GM12865 (cell line): ENCODE data around the gene RFLNA.

Source experiments
- DNase-seq: peaks from one replicate; pipeline ENCODE4 v3.0.0; 2010; ENCODE audit warnings: low read depth
- H3K4me3 ChIP-seq: 2 replicates; pipeline ENCODE4 v1.5.1; 2011; ENCODE audit warnings: mild to moderate bottlenecking, low read depth, low read length, control low read depth
- CTCF ChIP-seq: IDR thresholded peaks from 2 replicates; pipeline ENCODE4 v1.5.1; 2011; ENCODE audit warnings: low read length, control low read depth, low read depth, inconsistent platforms; ENCODE audit not compliant: insufficient read depth; ENCODE audit errors: missing control alignments

The RFLNA gene

GRCh38 chr12:124341645-124342069 lies 46.8 kb downstream of the RFLNA start:
- DNase-seq = no peak
- no peak overlapping the region for H3K4me3 ChIP-seq
- TF ChIP-seq CTCF = no peak

- DNase-seq = no peak
- no peak overlapping the region for H3K4me3 ChIP-seq
- TF ChIP-seq CTCF = no peak
These were observed 49.1 kb downstream of the RFLNA start for GRCh38 chr12:124344022-124344421.

- TF ChIP-seq CTCF = no peak
- no peak overlapping the region for H3K4me3 ChIP-seq
- DNase-seq = no peak
These were observed 49.6 kb downstream of the RFLNA start for GRCh38 chr12:124344526-124344925.

GRCh38 chr12:124345795-124346194 lies 50.9 kb downstream of the RFLNA start:
- TF ChIP-seq CTCF = no peak
- H3K4me3 ChIP-seq = no peak overlapping the region
- no peak for DNase-seq

- no peak for DNase-seq
- no peak for TF ChIP-seq CTCF
- H3K4me3 ChIP-seq = no peak overlapping the region
These were observed 51.7 kb downstream of the RFLNA start for GRCh38 chr12:124346425-124347168.

DNA sequence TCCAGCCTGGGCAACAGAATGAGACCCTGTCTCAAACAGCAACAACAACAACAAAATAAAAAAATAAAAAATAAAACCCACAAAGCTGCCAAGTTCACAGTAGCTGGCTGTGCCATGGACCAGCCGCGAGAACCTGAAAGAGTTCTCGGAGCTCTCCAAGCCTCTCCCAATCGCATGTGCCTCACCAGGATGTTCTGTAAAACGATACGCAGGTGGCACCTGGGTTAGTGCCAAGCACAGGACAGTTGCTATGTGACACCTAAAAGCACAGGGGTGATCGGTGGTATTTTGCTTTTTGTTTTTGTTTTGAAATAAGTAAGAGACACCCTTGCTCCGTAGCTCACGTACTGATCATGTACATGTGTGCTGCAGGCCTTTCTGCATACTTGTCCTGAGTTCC lies 52.4 kb downstream of the RFLNA start:
- H3K4me3 ChIP-seq = no peak overlapping the region
- TF ChIP-seq CTCF = no peak
- no peak for DNase-seq
